Trophoblast cell (in vitro differentiated cells and primary cell): ENCODE data around the gene INTS4.
"Not testable (repeated sequence)": the region's sequence is repeated elsewhere in the genome, so short reads cannot be mapped to it uniquely, and the experiment has no call there.

Experiments
- DNase-seq, 2 donors: peaks; one replicate each; pipeline ENCODE4 v3.0.0-alpha.2; 2016
- H2AFZ ChIP-seq: 2 replicates; pipeline ENCODE4 v1.6.1; 2013; ENCODE audit warnings: low read length, moderate library complexity, mild to moderate bottlenecking; ENCODE audit not compliant: insufficient read depth, poor library complexity
- H2AK5ac ChIP-seq: 2 replicates; pipeline ENCODE4 v1.6.1; 2013; ENCODE audit warnings: mild to moderate bottlenecking, low read length
- H2BK120ac ChIP-seq: 2 replicates; pipeline ENCODE4 v1.6.1; 2013; ENCODE audit warnings: low read length, mild to moderate bottlenecking, moderate library complexity; ENCODE audit not compliant: insufficient read depth, poor library complexity
- H2BK12ac ChIP-seq: 2 replicates; pipeline ENCODE4 v1.6.1; 2013; ENCODE audit warnings: mild to moderate bottlenecking, low read length, moderate library complexity
- H2BK5ac ChIP-seq: 2 replicates; pipeline ENCODE4 v1.6.1; 2013; ENCODE audit warnings: low read length, low read depth, moderate library complexity, mild to moderate bottlenecking; ENCODE audit not compliant: poor library complexity
- H3K14ac ChIP-seq: 2 replicates; pipeline ENCODE4 v1.6.1; 2013; ENCODE audit warnings: mild to moderate bottlenecking, low read length
- H3K18ac ChIP-seq: 2 replicates; pipeline ENCODE4 v1.6.1; 2013; ENCODE audit warnings: mild to moderate bottlenecking, low read length
- H3K23ac ChIP-seq: 2 replicates; pipeline ENCODE4 v1.6.1; 2013; ENCODE audit warnings: low read length
- H3K27ac ChIP-seq: 2 replicates; pipeline ENCODE4 v1.5.1; 2013; ENCODE audit warnings: low read depth, mild to moderate bottlenecking, inconsistent platforms, low read length, moderate library complexity
- H3K27me3 ChIP-seq: 2 replicates; pipeline ENCODE4 v1.6.1; 2013; ENCODE audit warnings: inconsistent platforms, mild to moderate bottlenecking, low read length, moderate library complexity; ENCODE audit not compliant: insufficient read depth
- H3K36me3 ChIP-seq, 2 experiments: 1 replicate in 1 of 2; 2 replicates in 1 of 2; pipeline ENCODE4 v1.6.1; 2013; ENCODE audit warnings: low read length in 2 of 2, mild to moderate bottlenecking in 2 of 2, moderate library complexity in 1 of 2; ENCODE audit not compliant: insufficient read depth in 2 of 2, control insufficient read depth in 1 of 2
- H3K4ac ChIP-seq: 2 replicates; pipeline ENCODE4 v1.6.1; 2013; ENCODE audit warnings: low read depth, mild to moderate bottlenecking, low read length, moderate library complexity
- H3K4me1 ChIP-seq, 2 experiments: 1 replicate in 1 of 2; 2 replicates in 1 of 2; pipeline ENCODE4 v1.6.1; 2013; ENCODE audit warnings: low read length in 2 of 2, mild to moderate bottlenecking in 2 of 2, moderate library complexity in 1 of 2; ENCODE audit not compliant: insufficient read depth in 2 of 2, control insufficient read depth in 1 of 2
- H3K4me2 ChIP-seq: 2 replicates; pipeline ENCODE4 v1.6.1; 2013; ENCODE audit warnings: inconsistent platforms, mild to moderate bottlenecking, low read length, moderate library complexity
- H3K4me3 ChIP-seq: 2 replicates; pipeline ENCODE4 v1.5.1; 2013; ENCODE audit warnings: mild to moderate bottlenecking, low read depth, low read length, inconsistent platforms
- H3K79me1 ChIP-seq: one replicate; pipeline ENCODE4 v1.6.1; 2013; ENCODE audit warnings: low read length
- H3K79me2 ChIP-seq: 2 replicates; pipeline ENCODE4 v1.6.1; 2013; ENCODE audit warnings: low read length, mild to moderate bottlenecking; ENCODE audit not compliant: control insufficient read depth, insufficient read depth, poor library complexity
- H3K9ac ChIP-seq: 2 replicates; pipeline ENCODE4 v1.6.1; 2013; ENCODE audit warnings: mild to moderate bottlenecking, low read length
- H3K9me3 ChIP-seq: 2 replicates; pipeline ENCODE4 v1.6.1; 2013; ENCODE audit warnings: low read depth, mild to moderate bottlenecking, control low read depth, inconsistent platforms, low read length; ENCODE audit not compliant: insufficient read depth
- H4K12ac ChIP-seq: 2 replicates; pipeline ENCODE4 v1.6.1; 2013; ENCODE audit warnings: low read depth, mild to moderate bottlenecking, low read length, moderate library complexity
- H4K8ac ChIP-seq: 2 replicates; pipeline ENCODE4 v1.6.1; 2013; ENCODE audit warnings: low read depth, mild to moderate bottlenecking, low read length, moderate library complexity
- H4K91ac ChIP-seq: one replicate; pipeline ENCODE4 v1.6.1; 2013; ENCODE audit warnings: low read depth, mild to moderate bottlenecking, low read length, moderate library complexity
- WGBS: extraction: QIAGEN DNeasy Blood & Tissue Kit; methylation state at CpG from one replicate; pipeline ENCODE4 v1.1.7; 2013; ENCODE audit warnings: missing lambda C conversion rate; ENCODE audit not compliant: insufficient read length, insufficient coverage; ENCODE audit errors: extremely low coverage; 5-methylcytosine and 5-hydroxymethylcytosine counted together

The INTS4 gene

DNA sequence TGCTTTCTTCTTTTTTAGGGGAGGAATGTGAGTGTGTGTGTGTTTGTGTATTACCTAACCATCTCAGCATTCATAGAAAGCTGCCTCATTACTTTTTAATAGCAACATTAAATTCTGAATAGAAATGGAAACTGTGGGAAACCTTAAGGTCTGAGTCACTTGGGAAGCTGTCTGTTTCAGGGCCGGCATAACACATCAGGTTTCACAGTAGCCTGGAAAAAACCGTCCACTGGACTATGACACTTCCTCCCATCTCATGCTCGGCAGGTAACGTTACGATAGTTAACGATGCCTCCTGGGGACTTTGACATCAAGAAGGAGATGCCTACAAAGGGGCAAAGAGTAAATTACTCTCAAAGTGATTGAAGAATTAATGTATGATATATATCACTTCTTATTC, 83.6 kb downstream of the INTS4 start:
- H3K14ac ChIP-seq, H2BK12ac ChIP-seq, H3K4me1 ChIP-seq, H2BK5ac ChIP-seq, H4K8ac ChIP-seq, H4K91ac ChIP-seq, H3K27ac ChIP-seq, H3K36me3 ChIP-seq, H3K79me2 ChIP-seq, H2BK120ac ChIP-seq, H3K18ac ChIP-seq, DNase-seq, H3K27me3 ChIP-seq, H3K23ac ChIP-seq, H3K9ac ChIP-seq, H3K9me3 ChIP-seq, H2AFZ ChIP-seq, H3K4me3 ChIP-seq, H3K79me1 ChIP-seq, H4K12ac ChIP-seq, H3K4ac ChIP-seq, H3K4me2 ChIP-seq, H2AK5ac ChIP-seq: not testable (repeated sequence)
- no CpG with 5 or more reads among the region's 6 CpGs for WGBS

- Histone ChIP-seq H3K79me2 (no peaks in the 10 kb centered on the region), H4K91ac (no peak overlapping the region), H3K36me3 (peaks cover 3% of the 10 kb centered on the region in 2 experiments), H2BK5ac (no peak overlapping the region), H3K18ac (no peak overlapping the region), H3K14ac (no peak overlapping the region), H3K27me3 (no peaks in the 10 kb centered on the region), H3K79me1 (no peaks in the 10 kb centered on the region), H2AFZ (no peak overlapping the region), H2BK120ac (no peak overlapping the region), H3K4me2 (no peak overlapping the region), H3K9me3 (no peaks in the 10 kb centered on the region), H4K8ac (no peak overlapping the region), H2BK12ac (no peak overlapping the region), H3K9ac (no peak overlapping the region), H3K27ac (no peak overlapping the region), H3K4ac (no peak overlapping the region), H3K4me3 (no peak overlapping the region), H4K12ac (no peak overlapping the region), H3K4me1 (no peaks in the 10 kb centered on the region), H3K23ac (no peak overlapping the region), H2AK5ac (no peak overlapping the region)
- DNase-seq: no peak
- WGBS: no CpG with 5 or more reads among the region's 2 CpGs
Measured at GRCh38 chr11:77909277-77909676, 85.2 kb downstream of the INTS4 start.

GRCh38 chr11:77908835-77909234, 85.6 kb downstream of the INTS4 start:
- H4K91ac ChIP-seq: no peak overlapping the region
- no peak overlapping the region for H4K12ac ChIP-seq
- no peak overlapping the region for H3K4me2 ChIP-seq
- H3K23ac ChIP-seq: no peak overlapping the region
- H2BK12ac ChIP-seq: no peak overlapping the region
- H2AFZ ChIP-seq: no peak overlapping the region
- no peaks in the 10 kb centered on the region for H3K79me2 ChIP-seq
- no peak overlapping the region for H3K27ac ChIP-seq
- no peak overlapping the region for H4K8ac ChIP-seq
- H3K14ac ChIP-seq: no peak overlapping the region
- no peak overlapping the region for H3K18ac ChIP-seq
- no peaks in the 10 kb centered on the region for H3K9me3 ChIP-seq
- H2BK120ac ChIP-seq: no peak overlapping the region
- DNase-seq: no peak
- WGBS: no CpG with 5 or more reads among the region's 2 CpGs
- peaks cover 3% of the 10 kb centered on the region in 2 experiments for H3K36me3 ChIP-seq
- H3K4me1 ChIP-seq: no peaks in the 10 kb centered on the region
- no peak overlapping the region for H3K9ac ChIP-seq
- H2BK5ac ChIP-seq: no peak overlapping the region
- H3K27me3 ChIP-seq: no peaks in the 10 kb centered on the region
- no peaks in the 10 kb centered on the region for H3K79me1 ChIP-seq
- H2AK5ac ChIP-seq: no peak overlapping the region
- no peak overlapping the region for H3K4ac ChIP-seq
- H3K4me3 ChIP-seq: no peak overlapping the region

DNA sequence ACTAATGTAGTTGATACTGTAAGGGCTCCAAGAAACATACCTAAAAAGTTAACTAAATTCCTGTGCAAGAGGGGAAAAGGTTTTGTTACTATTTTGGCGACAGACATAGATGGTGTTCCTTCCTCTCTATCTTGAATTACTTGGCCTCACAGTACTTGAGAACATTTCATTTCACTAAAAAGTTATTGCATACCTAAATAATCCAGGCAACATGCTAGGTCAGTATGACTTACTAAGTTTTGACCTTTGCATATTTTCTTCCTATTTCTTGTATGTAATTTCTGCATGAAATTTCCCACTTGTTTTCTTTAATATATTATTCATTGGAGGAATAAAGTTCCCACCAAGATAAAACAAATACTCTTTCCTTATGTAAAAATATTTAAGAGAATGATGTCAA, 99.5 kb downstream of the INTS4 start:
- not testable (repeated sequence) for H3K14ac ChIP-seq, H2BK12ac ChIP-seq, H3K79me2 ChIP-seq, H2AK5ac ChIP-seq, H3K18ac ChIP-seq, H4K8ac ChIP-seq, H3K27ac ChIP-seq, H3K9me3 ChIP-seq, H3K4me1 ChIP-seq, H2BK120ac ChIP-seq, DNase-seq, H3K79me1 ChIP-seq, H4K91ac ChIP-seq, H3K4me3 ChIP-seq, H2AFZ ChIP-seq, H3K4ac ChIP-seq, H3K27me3 ChIP-seq, H3K9ac ChIP-seq, H4K12ac ChIP-seq, H3K4me2 ChIP-seq, H3K23ac ChIP-seq, H2BK5ac ChIP-seq
- no CpG with 5 or more reads among the region's 1 CpG for WGBS
- peaks cover 4 to 10% of the 10 kb centered on the region in 2 experiments for H3K36me3 ChIP-seq
